ENCODE data around the gene MT1H.

DNA sequence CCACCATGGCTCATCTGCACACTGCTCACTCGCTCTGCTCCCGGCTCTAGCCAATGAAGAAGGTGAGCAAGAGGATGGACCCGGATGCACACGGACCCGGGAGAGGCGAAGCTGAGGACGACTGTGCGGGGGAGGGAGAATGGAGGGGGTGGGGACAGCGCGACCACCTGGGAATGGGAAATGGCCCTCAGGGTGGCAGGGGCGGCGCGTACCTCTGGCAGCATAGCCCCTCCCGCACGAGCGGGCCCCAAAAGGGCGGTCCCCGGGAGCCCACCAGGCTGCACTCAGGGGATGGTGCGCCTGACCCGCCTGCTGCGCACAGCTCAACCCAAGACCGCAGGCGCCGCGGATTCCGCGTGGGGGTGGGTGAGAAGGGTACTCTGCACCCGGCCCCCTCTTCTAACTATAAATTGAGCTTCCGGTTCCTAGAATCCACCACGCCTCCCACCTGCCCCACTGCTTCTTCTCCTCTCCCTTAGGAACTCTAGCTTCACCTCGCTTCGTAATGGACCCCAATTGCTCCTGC lies 6.1 kb downstream of the MT1H start:
- TF ChIP-seq EZH2phosphoT487 (IDR thresholded peaks at IDR 0.05; ENCODE audit: insufficient read depth, low read depth) (no peak), EZH2 (IDR thresholded peaks at IDR 0.05; ENCODE audit: insufficient read depth, poor library complexity, severe bottlenecking) (no peak)
